GM21723 (cell line): ENCODE data around the gene UTS2B.

Source experiments
- ATAC-seq: cut with Tn5 transposase; IDR thresholded peaks from one replicate; pipeline ENCODE4 v1.9.1; 2021; ENCODE audit warnings: mild to moderate bottlenecking, moderate library complexity; ENCODE audit not compliant: unreplicated experiment

The UTS2B gene

DNA sequence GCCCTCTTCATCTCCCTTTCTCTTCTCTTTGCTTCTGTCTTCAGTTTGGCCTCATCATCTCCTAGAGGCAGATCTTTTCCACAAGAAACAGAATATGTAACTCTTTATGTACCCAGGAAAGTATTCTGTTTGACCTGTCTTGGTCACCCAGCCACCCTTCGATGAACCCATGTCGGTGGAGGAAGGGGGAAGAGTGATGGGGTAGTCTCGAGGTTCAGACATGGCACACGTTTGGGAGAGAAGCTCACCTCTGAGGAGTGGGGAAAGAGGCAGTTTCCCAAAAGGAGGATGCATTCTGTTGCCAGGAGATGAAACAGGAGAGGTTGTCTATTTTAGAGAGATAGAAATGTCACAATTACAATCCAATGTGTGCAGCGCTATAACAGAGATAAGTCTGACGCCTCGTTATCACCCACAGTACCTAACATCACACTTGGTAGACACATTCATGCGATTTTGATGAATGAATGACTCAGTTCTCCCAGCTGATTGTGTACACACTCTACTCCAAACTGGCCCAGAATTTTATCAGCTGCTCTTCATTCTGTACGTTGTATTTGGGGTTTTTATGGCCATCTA, 1.9 kb downstream of the UTS2B start:
- ATAC-seq, result no peak

DNA sequence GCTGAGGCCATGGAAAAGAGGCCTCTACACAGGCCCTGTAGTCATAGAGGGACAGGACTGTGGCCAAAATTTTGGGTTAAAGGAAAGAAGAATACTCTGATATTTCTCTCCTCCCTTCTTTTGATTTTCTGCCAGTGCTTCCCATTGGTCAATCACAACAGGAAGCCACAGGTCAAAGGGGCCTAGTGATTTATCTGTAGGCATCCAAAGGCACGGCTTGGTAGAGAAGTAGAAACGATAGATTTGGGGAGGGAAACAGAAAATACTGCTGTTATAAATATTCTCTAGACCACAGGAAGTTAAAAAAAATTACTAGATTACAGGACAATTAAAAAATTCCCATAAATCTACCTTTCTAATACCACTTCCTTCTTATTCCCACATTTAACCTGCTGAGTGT, 2.8 kb downstream of the UTS2B start:
- no peak for ATAC-seq

DNA sequence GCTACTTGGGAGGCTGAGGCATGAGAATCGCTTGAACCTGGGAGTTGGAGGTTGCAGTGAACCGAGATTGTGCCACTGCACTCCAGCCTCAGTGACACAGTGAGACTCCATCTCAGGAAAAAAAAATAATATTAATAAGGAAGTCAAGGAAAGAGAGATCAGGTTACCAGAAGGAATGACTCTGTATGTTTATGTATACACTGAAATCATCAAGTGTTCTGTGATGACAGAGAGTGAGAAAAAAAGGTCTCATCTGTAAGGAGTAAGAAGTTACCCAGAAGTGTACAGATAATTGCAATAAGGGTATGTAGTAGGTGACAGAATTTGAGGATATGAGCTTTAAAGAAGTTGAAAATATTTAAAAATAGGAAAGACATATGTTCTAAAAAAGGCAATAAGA, 5.4 kb downstream of the UTS2B start:
- no peak for ATAC-seq

DNA sequence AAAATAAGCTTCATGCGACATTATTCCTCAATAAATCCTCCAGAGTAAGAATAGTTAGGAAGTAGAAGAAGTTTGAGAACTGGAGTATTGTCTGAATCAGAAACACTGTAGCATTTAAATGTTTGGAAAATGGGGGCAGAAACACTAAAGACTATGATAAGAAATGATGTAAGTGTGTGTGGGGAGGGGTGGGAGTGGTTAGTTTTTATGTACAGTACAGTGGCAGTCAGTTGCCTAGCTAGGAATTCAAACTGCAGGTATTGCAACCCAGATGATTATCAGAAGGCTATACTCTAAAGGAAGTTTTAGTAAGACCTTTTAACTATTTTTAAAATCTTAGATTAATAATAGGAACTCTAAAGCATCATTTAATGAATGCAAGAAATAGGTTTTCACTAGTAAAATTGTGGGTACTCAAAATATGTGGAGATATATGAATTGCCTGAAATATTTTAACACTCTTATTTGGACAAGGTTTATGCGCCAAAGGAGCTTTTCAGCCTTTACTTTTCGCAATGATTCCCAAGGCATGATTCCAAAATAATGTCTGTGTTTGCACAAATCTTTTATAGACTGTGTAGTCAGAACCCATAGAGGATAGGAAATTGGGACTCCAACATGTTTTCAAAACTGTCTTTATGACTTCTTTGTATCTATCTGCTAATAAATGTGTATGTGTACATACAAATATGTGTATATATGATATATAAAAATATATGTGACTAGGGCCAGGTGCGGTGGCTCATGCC, 9.1 kb downstream of the UTS2B start:
- ATAC-seq, result no peak

GRCh38 chr3:191320316-191320715, 10.0 kb downstream of the UTS2B start:
- no peak for ATAC-seq

- no peak for ATAC-seq
Measured at GRCh38 chr3:191316876-191317603, 13.3 kb downstream of the UTS2B start.

- ATAC-seq, result no peak
Measured at GRCh38 chr3:191314109-191314728, 16.1 kb downstream of the UTS2B start.

GRCh38 chr3:191313296-191313695, 17.0 kb downstream of the UTS2B start:
- no peak for ATAC-seq

DNA sequence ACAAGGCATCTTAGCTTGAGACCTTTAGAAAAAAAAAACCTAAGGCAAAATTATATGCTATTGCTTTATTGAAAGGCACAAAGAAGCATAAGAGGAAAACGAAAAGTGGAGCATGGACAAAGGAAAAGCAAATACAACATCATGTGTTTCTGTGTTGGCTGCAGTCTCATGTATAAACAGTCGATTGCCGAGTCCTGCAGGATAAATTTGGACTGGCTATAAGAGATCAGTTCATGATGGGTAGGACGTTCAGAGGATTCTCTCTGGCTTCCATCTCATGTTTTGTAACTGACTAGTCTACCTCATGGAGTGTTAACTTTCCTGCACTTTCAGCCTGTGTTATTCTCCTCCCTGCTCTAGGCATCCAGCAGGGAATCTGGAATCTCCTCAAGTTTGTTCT, 23.0 kb downstream of the UTS2B start:
- ATAC-seq, result no peak

- no peak for ATAC-seq
Measured at GRCh38 chr3:191306428-191306827, 23.9 kb downstream of the UTS2B start.

- ATAC-seq, result no peak
Measured at GRCh38 chr3:191303596-191303995, 26.7 kb downstream of the UTS2B start.

DNA sequence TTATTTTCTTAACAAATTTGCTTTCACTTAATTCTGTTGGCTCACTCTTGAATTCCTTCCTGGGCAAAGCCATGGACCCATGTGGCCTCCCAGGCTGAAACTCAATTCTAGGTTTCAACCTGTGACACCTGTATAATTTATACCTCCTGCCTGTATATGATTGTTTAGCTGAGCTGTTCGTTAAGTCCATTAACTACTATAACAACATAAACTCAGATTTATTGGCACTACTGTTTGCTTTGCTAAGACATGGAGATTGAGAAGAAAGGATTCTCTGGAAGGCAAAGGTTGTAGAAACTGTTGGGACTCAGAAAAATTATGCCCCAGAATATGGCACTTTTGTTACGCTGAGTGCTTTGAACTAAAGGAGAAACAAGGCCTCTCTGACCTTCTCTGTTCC, 27.9 kb downstream of the UTS2B start:
- ATAC-seq, result no peak

- no peak for ATAC-seq
Measured at GRCh38 chr3:191301782-191302411, 28.4 kb downstream of the UTS2B start.

DNA sequence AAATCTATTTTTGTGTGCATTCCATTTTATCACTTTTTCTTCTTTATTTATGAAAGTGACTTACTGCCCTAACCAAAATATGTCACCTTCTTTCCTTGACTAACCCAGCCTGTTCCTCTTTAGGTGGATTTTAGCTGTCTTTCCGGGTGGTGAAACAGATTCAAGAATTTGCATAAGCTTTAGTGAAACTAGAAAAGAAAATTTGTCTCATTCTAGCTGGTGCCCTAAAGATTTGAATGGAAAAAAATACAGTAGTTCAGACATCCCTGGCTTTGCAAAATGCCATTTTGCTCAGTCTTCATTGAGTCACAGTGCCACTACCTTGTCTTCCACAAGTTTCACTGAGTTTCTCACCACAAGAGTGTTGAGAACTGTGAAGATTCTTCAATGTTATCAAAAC, 29.3 kb downstream of the UTS2B start:
- ATAC-seq, result peak; percentile 79

DNA sequence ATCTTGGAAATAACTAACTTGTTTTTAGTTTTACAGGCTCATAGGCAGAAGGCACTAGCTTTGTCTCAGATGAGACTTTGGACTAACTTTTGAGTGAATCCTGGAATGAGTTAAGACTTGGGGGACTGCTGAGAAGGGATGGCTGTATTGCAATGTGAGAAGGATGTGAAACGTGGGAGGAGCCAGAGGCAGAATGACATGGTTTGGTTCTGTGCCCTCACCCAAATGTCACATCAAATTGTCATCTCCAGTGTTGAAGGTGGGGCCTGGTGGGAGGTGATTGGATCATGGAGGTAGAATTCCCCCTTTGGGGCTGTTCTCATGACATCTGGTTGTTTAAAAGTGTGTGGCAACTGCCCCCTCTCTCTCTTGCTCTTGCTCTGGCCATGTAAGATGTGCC, 29.9 kb downstream of the UTS2B start:
- ATAC-seq, result peak; percentile 28

- ATAC-seq, result no peak
Measured at GRCh38 chr3:191298846-191299245, 31.5 kb downstream of the UTS2B start.

GRCh38 chr3:191296041-191296541, 34.2 kb downstream of the UTS2B start:
- ATAC-seq, result peak; percentile 83

DNA sequence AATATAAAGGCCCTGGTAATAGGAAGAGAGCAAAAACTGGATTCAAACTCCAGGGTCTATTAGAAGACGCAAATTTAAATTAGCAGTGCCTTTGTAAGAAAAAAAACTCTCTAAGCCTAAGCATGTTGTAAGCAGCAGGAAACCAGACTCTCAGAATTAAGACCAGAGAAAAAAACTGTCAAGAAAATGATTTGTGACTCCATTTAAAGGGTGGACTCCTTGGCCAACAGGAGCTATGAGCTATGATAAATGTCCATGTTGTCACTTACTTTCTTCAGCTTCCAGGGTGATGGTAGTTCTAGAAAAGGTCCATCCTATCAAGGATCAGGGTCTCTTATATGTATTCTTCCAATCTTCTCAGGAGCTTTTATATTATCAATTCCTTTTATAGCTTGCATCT, 36.0 kb downstream of the UTS2B start:
- no peak for ATAC-seq

DNA sequence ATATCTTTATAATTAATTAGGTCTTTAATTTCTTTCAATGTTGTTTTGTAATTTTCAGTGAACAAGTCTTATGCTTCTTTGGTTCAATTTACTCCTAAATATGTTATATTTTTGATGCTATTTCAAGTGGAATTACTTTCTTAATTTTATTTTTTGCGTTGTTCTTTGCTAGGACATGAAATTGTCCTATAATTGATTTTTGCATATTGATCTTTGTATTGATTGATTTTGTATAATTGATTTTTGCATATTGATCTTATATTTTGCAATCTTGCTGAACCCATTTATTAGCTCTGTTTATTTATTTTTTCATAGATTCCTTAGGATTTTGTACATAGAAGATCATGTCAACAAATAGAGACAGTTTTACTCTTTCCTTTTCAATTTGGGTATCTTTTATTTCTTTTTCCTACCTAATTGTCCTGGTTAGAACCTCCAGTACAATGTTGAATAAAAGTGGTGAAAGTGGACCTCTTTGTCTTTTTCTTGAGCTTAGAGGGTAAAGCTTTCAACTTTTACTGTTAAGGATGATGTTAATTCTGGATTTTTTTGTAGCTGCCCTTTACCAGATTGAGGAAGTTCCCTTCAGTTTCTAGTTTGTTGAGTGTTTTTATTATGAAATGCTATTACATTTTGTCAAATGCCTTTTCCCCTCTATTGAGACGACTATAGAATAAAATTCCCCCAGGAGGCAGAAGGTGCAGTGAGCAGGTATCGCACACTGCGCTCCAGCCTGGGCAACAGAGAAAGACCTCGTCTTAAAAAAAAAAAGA, 37.9 kb downstream of the UTS2B start:
- no peak for ATAC-seq

DNA sequence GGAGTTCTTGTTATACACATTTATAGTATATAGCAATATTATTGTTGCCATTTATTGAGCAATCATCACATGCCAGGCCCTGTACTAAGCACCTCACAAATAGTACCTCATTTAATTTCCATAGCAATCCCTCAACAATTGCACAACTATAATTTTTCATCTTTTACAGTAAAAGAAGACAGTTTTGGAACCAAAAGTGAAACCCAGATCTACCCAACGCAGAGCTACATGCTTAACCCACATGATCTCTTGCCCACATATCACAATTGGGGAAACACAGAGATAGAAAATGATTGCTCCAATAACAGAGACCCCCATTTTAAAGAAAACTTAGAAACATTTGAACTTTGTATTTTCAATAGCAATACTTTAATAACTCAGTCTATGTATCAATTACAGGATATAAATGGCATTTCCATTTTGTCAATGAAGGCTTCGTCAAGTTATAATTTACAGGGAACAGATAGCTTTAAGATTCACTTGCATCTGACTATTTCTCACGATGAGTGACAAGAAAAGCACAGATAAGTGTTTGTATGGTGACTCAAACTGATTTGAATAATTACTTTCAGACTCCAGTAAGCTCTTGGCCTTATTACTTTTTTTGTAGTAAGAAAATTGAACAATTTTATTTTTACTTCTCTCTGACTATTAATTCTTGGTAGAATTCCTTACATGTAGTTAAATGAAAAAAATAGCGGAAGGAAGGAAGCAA, 39.9 kb downstream of the UTS2B start:
- peak; percentile 79 for ATAC-seq
